NOMO-1 treated with dmso at 0.1 percent for 144 hours (cell line): ENCODE measurements around the gene FBXO7.

ENCODE experiments used
- DNase-seq: peaks from one replicate; lab custom pipeline; 2025; ENCODE audit not compliant: unreplicated experiment; lab: John Stamatoyannopoulos, UW

Gene FBXO7

DNA sequence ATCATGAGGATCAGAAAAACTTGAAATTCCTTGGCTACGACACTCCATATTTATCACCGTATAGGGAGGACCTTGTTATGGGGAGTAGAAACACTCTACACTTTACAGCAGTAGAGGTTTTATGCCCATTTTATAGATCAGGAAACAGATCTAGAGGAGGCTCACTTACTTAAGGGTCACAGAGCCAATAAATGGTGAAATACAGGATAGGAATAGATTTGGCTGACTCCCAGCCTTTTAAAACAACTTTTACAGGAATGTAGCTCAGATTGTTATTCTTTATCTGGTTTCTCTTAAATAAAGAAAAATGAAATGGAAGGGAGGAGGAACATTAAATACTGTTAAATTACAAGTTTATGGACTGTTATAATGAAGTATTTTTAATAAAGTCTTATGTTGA lies 14.8 kb downstream of the FBXO7 start:
- DNase-seq = no peak

DNA sequence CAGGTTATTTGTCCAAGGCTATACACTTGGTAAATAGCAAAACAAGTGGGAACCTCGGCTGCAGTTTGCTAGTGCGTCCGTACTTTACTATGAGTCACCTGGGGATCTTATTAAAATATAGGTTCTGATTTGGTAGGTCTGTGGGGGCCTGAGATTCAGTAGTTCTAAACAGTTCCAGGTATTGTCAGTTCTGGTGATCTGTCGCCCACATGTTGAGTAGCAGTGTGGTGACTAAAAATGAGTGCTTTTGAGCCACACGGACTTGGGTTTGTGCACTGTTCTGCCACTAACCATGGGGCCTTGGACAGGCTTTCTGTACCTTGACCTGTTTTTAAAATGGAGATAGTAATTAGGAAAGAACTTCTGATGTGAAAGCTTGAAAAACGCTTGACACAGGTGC lies 15.7 kb downstream of the FBXO7 start:
- no peak for DNase-seq

DNA sequence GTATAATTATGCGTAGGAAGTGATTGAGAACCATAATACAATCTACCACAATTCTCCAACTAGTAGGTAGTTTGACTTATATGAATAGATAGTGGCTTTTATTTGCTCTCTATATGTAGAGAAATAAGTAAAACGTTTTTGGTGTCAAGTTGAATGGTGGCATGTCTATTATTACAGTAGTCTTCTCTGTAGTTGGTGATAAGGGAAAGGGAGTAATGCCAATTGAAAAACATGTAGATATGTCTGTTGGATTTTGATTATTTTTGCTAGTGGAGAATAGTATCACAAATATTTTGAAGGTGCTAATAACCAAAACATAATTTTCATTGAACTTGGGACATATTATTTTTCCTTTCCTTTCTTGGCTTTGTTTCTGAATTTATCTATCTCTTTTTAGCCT lies 17.5 kb downstream of the FBXO7 start:
- DNase-seq = no peak

DNA sequence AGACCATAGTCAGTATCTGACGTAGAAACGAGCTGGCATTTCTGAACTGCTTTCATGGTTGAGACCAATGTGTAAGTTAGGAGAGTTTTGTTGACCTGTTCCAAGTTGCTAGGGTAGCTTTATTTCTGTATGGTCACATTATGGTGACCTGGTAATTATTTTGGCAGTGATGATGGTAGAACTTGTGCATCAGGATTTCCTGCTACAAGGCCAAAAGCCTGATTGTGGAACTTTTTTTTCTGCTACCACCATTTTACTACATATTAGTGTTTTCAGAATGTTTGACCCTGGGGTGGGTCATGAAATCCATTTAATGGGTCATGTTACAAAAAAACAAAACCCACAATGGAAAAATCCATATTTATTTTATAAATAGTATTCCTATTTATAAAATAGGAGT lies 18.9 kb downstream of the FBXO7 start:
- DNase-seq = no peak

DNA sequence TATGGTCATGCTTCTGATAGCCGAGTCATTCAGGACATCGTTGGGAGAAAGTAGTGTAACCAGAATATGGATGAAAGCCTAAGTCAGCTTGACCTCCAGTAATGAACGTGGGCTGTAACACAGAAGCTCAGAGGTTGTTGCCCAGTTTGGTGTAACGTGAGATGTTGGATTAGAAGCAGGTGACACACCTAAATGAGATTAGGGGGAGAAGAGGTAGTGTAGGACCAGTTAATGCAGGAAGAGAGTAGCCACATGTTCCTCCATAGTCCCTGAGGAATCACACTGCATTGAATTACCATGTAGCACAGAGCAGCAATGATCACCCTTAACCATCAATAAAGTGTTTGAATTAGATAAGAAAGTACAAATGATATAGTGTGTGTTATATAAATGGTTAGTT lies 20.4 kb downstream of the FBXO7 start:
- DNase-seq = no peak

DNA sequence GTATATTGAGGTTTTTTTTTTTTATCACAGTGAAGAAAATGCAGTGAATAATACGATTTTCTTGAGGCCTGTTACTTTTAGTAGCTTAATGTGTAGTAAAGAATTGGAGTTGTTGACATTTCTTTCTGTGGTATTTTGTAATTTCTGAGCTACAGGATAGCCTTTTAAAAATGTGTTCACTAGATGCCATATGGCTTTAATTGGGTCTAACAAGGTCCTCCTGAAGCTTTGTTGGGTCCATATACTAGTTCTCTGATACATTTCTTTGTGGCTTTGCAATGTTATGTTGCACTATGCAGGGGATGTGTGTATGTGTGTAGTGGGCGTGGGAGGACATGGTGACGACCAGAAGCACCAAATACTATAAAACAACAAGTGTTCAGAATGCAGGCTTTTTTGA lies 25.1 kb downstream of the FBXO7 start:
- DNase-seq = no peak

DNA sequence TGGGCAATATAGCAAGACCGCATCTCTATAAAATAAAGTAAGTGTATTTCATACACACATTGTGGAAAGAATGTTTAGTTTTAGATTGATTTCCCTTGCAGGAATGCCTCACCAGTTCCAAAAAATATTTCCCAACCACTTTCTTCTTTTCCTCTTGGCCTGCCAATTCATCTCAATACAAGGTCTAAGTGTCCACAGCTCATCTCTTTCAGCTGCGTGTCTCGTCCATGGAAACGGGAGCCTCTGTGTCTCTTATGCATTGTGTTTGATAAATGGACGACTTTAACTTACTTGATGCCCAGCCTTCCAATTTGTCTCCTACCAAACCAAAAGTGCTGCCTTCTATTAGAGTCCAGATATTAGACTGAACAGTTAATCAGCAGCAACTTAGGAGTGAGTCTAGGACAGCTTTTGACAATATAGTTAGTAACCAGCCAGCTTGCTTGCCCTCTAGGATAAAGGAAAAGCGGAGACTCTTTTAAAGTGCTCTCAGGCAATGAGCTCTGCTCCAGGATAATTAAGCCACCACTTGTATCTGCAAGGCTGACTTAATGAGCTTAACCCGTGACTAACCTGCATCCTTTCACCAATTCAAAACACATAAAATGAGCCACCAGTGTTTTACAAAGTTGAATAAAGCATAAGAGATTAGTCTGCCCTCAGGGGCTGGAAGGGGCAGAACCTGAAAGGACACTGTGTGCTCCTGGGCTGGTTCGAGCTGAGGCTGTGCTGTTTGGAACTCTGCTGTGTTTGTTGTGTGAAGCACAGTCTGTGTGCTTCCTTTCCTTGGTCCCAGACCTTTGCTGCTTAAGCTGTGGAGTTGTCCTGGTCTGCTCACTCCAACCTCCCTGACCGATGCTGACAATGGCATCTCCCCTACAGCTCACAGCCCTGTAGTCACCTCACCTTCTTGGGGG lies 27.5 kb downstream of the FBXO7 start:
- no peak for DNase-seq

DNA sequence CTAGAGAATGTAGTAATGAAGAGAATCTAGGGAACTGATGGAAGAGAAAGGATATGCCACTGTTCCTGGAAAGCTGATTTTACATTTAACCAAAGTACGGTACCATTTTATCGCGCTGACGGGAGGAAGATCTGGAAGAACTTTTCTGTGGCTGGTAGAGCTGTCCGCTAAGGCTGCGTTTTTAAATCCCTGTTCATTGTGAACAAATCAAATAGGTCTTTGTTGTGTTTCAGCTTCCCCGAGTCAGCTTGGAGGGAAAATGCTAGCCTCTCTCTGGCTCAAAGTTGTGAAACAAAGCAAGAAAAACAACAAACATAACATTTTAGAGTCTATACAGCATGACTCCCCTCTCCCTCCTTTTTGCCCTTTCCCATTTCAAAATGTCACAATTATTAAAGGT lies 34.4 kb downstream of the FBXO7 start:
- DNase-seq = no peak

DNA sequence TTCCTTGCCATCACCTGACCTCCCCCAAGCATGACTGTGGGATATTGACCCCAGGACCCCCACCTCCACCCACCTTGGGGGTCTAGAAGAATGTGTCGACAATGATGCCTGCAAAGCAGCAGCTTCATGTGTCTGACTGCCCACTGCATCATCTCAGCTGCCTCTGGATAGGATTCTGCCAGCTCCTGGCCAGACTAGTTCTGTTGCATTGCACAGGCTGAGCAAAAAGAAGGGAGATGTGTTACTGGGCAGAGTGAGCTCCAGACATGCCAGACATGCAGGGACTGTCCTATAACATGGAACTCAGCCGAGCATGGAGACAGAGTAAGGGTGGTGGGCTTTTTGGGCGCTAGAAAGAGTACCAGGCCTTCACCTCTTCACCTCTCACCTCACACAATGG lies 36.7 kb downstream of the FBXO7 start:
- DNase-seq = no peak

DNA sequence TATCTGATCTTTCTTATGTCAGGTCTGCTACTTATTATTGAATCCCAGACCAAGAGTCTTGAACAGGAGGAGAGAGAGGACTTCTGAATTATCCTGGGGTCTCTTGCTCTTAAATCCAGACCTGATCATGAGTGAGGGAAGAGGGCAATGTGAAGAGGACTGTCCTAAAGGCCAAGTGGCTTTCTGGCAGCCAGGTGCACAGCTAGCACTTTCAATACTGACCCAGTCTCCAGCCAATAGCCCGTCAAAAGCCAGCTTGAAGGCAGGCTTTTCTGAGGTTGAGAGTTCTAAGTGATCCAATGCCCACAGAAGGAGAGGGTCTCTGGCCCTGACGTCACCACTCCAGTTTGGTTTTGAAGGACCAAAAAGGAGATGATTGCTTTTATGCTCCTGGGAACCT lies 37.2 kb downstream of the FBXO7 start:
- DNase-seq = no peak

DNA sequence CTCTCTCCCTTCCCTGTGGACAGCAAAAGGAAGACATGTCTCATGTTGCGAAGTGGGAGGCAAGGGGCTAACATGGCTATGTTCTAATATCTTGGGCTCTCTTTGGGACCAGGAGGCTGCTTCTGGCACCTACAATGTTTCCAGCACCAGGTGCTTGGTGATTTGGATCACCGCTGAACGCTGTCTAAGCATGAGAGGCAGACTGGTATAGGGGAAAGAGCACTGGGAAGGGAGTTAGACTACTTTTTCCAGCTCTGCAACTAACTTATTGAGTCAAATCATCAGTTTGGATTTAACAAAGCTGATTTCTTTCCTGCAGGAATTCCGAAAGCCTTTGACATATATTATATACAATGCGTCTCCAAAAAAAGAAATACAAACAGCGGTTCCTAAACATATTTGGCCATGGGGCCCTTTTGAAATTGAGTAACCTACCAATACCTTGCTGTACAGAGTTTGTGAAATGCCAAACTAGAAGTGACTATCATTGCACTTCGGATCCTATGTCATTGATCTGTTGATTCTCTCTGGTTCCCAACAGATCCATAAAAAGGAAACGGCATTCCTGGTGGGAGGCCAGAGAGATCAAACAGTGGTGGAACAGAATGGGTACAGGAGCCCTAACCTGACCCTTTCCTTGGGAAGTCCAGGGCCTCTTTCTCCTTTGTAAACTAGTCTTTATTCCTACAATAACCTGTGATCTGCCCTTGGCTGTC lies 37.8 kb downstream of the FBXO7 start:
- no peak for DNase-seq

DNA sequence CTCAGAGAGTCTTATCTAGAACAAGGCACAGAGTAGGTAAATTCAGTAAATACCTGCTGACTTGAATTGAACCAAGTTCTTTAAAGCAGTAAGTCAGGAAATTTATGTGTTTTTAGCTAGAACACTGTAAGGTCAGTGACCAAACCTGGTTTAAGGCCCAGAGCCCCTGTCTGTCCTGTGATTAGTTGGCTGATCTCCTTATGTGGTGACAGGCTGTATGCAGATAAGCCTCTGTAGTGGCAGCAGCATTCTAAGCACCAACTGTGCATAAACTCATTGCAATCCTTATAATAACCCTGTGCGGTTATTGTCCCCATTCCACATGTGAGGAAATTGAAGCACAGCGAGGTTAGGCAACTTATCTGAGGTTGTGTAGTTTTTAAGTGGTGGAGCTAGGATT lies 40.5 kb downstream of the FBXO7 start:
- no peak for DNase-seq

DNA sequence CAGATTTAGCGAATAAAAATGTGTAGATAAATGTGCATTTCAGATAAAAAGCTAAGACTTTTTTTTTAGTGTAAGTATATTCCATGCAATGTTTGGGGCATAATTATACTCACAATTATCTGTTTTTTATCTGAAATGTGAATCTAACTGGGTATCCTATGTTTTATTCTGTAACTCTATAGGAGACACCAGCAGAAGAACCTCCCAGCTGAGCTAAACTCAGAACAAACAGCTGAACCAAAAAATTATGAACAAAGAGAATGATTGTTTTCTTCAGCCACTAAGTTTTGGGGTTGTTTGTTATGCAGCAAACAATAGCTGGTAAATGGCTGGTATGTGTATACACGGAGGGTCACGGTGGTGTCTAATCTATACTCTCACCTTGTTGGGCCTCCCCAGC lies 42.9 kb downstream of the FBXO7 start:
- no peak for DNase-seq

DNA sequence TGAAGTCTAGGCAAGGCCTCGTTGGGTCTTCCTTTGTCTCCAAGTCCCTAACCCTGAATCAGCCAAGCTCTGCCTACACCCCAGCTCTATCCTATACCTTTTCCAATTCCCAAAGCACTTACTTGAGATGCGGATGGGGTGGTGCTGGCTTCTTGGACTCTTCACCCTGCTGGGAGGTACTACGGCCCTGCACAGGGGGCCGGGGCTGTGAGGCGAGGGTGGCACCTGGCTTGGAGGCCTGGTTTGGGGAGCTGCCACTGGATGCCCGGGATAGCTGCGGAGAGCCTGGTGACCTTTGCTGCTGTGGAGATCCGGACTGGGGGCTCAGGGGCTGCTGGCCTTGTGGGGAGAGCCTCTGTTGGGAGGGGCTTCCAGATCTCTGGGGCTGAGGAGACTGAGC lies 43.3 kb downstream of the FBXO7 start:
- no peak for DNase-seq

DNA sequence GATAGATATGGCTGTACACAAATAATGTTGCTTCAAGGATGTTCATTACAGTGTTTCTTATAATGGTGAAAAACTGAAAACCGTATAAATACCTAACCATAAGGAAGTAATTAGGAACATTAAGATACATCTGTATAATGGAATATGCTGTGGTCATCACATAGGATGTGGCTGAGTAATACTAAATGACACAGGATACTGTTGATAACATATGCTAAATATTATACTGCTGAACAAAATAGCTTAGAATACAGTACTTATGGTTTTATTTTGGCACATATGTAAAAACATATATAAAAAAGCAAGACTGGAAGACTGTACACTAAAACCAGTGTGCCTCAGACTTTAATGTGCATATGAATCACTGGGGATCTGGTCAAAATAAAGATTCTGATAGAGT lies 43.8 kb downstream of the FBXO7 start:
- DNase-seq = no peak

DNA sequence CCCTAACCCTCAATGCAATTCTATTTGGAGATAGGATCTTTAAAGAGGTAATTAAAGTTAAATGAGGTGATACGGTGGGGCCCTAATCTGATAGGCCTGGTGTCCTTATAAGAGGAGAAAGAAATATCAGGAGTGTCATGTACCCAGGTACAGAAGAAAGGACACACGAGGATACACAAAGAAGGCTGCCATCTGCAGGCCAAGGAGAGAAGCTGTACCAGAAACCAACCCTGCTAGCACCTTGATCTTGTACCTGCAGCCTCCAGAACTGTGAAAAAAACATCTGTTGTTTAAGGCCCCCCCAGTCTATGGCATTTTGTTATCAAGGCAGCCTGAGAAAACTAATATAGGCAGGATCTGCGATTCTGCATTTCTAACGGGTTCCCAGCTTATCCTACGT lies 44.2 kb downstream of the FBXO7 start:
- no peak for DNase-seq

DNA sequence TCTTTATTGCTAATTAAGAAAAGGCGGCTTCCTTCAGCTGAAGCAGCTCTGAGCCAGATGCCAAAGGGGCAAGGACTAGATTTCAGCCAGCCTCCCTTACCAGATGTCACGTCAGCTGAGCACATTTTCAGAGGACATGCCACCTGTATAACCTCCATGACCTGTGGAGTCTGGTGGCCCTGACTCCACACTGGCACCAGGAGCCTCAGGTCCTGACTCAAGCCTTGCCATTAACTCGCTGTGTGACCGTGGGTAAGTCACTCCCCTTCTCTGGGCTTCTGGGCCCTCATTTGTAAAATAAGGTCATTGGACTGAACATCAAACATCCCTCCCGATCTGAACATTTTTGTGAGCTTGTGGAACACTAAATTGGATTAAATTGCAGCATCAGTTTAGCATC lies 46.0 kb downstream of the FBXO7 start:
- no peak for DNase-seq

DNA sequence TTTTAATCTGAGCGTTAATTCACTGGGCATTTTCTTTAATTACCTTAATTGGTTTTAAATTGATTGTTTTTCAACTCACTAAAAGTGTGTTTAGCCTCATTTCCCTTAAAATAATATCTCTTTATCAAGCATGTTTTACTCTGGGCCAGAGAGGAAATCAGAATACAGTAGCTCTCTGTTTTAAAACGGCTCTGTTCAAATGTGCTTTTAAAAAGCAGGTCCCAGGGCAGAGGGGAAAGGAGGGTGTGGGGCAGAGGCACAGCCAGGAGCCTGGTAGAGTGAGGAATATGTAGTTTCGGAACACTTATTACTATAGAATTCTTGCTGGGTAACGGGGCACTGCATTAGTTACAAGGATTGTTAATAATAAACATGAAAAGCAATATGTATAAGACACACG lies 47.6 kb downstream of the FBXO7 start:
- DNase-seq = no peak

DNA sequence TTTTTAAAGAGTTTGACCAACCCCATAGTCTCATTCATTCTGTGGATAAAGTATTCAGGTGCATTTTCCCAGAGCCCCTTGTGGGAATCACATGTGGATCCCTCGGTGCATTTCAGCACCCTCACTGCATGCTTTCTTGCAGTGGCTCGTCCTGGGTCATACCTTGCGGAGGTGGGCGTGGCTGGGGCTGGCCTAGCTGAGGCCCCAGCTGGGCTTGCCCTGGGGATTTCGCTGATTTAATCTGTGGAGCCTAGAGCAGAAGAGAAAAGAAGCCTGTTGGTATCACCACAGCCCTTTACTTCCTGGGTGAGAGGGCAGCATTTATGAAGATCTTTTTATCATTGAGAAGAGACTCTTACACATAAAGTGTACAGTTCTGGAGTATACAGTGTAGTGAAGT lies 53.1 kb downstream of the FBXO7 start:
- no peak for DNase-seq

DNA sequence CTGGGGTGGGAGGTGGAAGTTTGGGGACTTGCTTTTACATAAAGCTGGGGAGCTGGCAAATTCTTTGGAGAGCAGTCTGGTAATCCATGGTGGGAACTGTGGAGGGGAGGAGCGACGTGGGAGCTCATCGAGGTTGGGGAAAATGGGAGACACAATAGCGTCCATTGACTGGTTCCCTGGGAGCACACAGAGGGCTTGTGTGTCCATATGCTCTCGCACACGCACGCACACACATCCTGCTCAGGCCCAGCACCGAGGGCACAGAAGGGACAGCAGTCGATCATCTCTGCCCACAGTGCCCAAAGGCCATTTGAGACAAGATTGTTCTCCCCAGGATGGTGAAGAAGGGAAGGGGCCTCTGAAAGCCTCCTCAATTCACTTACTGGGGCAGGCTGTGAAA lies 53.7 kb downstream of the FBXO7 start:
- DNase-seq = no peak

DNA sequence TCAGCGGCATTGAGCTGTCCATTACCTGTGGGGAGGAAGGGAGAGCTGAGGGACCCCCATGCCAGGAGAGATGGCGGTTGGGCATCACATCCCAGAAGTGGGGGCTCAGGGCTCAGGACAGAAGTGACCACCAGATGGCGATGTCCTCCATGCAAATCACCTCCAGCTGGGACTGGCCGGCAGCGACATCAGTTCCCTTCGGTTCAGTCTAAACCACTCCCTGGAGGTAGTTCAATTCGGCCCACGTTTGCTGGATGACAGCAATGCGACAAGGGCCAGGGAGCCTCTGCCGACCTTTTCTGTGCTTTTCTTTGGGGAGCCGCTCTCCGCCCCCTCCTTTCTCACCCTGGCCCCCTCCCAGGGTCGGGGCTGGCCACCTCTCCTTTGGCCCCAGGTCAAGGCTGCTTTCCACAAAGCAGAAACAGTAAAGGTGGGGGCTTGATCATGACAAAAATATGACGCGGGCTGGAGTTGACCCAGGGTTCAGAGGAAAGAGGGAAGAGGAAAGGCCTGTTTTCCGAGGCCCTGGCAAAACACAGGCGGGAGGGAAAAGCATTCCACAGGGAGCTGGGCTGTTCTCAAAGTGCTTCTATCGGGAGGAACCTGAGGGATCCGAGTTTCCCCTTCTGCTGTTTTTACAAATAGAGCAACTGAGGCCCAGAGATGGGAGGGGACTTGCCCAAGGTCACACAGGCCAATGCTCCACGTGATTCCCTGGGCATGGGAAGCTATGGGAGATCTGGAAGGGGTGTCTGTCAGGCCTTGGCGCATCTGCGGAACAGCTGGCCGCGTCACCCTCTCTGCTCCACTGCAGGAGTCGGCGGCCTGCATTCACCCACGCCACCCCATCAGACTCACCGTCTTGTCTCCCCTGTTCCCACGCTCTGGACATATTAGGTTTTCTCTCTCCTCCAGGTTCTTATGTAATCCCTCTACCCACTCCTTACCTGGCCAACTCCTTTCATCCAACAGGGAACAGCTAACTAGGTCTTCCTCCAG lies 54.7 kb downstream of the FBXO7 start:
- DNase-seq = peak; percentile 30
